Neural cell (in vitro differentiated cells): ENCODE data around the gene NMNAT3. TPM values are rescaled to one million over a fixed set of nuclear protein-coding genes. Genes with fewer than 3 reads are reported as not detected.

Experiments
- H2AFZ ChIP-seq: fragments of 200-600, 300-800 bp; sonication (generic), shearing (Covaris generic); 2 replicates; pipeline ENCODE4 v1.6.0; 2014; ENCODE audit warnings: low read depth, mild to moderate bottlenecking, antibody characterized with exemption, low read length, moderate library complexity
- H3F3A ChIP-seq: fragments of 200-600 bp; shearing (Covaris generic); 2 replicates; pipeline ENCODE4 v1.6.1; 2016; ENCODE audit warnings: mild to moderate bottlenecking, moderate library complexity, mixed read lengths, antibody characterized with exemption, low read length; ENCODE audit not compliant: insufficient read depth, poor library complexity, severe bottlenecking
- H3K27ac ChIP-seq: fragments of 200-600, 300-800 bp; sonication (generic), shearing (Covaris generic); 2 replicates; pipeline ENCODE4 v1.5.1; 2014; ENCODE audit warnings: mild to moderate bottlenecking, low read length, moderate library complexity
- H3K27me3 ChIP-seq: fragments of 300-800, 200-600 bp; sonication (generic), shearing (Covaris generic); 2 replicates; pipeline ENCODE4 v1.6.0; 2014; ENCODE audit warnings: mild to moderate bottlenecking, low read depth, low read length, moderate library complexity; ENCODE audit not compliant: insufficient read depth
- H3K36me3 ChIP-seq: fragments of 300-800, 200-600 bp; sonication (generic), shearing (Covaris generic); 2 replicates; pipeline ENCODE4 v1.5.1; 2014; ENCODE audit warnings: mild to moderate bottlenecking, antibody characterized with exemption, low read length, moderate library complexity; ENCODE audit not compliant: insufficient read depth
- H3K4me2 ChIP-seq: fragments of 300-800, 200-600 bp; sonication (generic), shearing (Covaris generic); 2 replicates; pipeline ENCODE4 v1.6.0; 2014; ENCODE audit warnings: mild to moderate bottlenecking, low read length
- H3K4me3 ChIP-seq: fragments of 300-800, 200-600 bp; sonication (generic), shearing (Covaris generic); 2 replicates; pipeline ENCODE4 v1.5.1; 2014; ENCODE audit warnings: mild to moderate bottlenecking, low read length, moderate library complexity
- H3K79me2 ChIP-seq: fragments of 200-600 bp; shearing (Covaris generic); replicated peaks from 2 replicates; pipeline ENCODE4 v1.6.0; 2014; ENCODE audit warnings: mild to moderate bottlenecking, low read length, moderate library complexity; ENCODE audit not compliant: insufficient read depth
- H3K9ac ChIP-seq: fragments of 300-800, 200-600 bp; sonication (generic), shearing (Covaris generic); 2 replicates; pipeline ENCODE4 v1.6.1; 2016; ENCODE audit warnings: mild to moderate bottlenecking, low read length, mixed read lengths
- H3K9me2 ChIP-seq: fragments of 200-600 bp; shearing (Covaris generic); 2 replicates; pipeline ENCODE4 v1.6.1; 2016; ENCODE audit warnings: mild to moderate bottlenecking, low read length, mixed read lengths; ENCODE audit not compliant: insufficient read depth
- H3K9me3 ChIP-seq: fragments of 200-600, 300-800 bp; sonication (generic), shearing (Covaris generic); 2 replicates; pipeline ENCODE4 v1.6.1; 2016; ENCODE audit warnings: mild to moderate bottlenecking, mixed run types, low read length, moderate library complexity, mixed read lengths
- H4K20me1 ChIP-seq: fragments of 200-600 bp; shearing (Covaris generic); 2 replicates; pipeline ENCODE4 v1.6.1; 2016; ENCODE audit warnings: mild to moderate bottlenecking, mixed run types; ENCODE audit not compliant: insufficient read depth
- CTCF ChIP-seq: fragments of 450-650 bp; IDR thresholded peaks from 2 replicates; pipeline ENCODE4 v1.5.1; 2014; ENCODE audit warnings: antibody characterized with exemption, mild to moderate bottlenecking, moderate library complexity; ENCODE audit not compliant: poor library complexity, severe bottlenecking
- EP300 ChIP-seq: fragments of 450-650 bp; conservative IDR thresholded peaks from 2 replicates; pipeline ENCODE4 v1.6.1; 2014; ENCODE audit warnings: antibody characterized with exemption, mild to moderate bottlenecking, moderate library complexity; ENCODE audit not compliant: poor library complexity, severe bottlenecking
- EZH2 ChIP-seq: fragments of 200-600, 300-800 bp; shearing (Covaris generic), sonication (generic); IDR thresholded peaks from 2 replicates; pipeline ENCODE4 v1.6.1; 2014; ENCODE audit warnings: antibody characterized with exemption, low read length, borderline replicate concordance, mild to moderate bottlenecking; ENCODE audit not compliant: insufficient read depth, poor library complexity, severe bottlenecking
- MXI1 ChIP-seq: fragments of 450-650 bp; conservative IDR thresholded peaks from 2 replicates; pipeline ENCODE4 v1.6.1; 2014; ENCODE audit warnings: antibody characterized with exemption, mild to moderate bottlenecking; ENCODE audit not compliant: poor library complexity, severe bottlenecking
- POLR2AphosphoS5 ChIP-seq: IDR thresholded peaks from 2 replicates; pipeline ENCODE4 v1.6.1; 2012
- RAD21 ChIP-seq: fragments of 450-650 bp; conservative IDR thresholded peaks from 2 replicates; pipeline ENCODE4 v1.6.1; 2014; ENCODE audit warnings: antibody characterized with exemption, mild to moderate bottlenecking, moderate library complexity
- REST ChIP-seq: IDR thresholded peaks from 2 replicates; pipeline ENCODE4 v1.6.1; 2012; ENCODE audit warnings: borderline replicate concordance
- SMC3 ChIP-seq: fragments of 450-650 bp; conservative IDR thresholded peaks from 2 replicates; pipeline ENCODE4 v1.6.1; 2014; ENCODE audit warnings: antibody characterized with exemption, mild to moderate bottlenecking, moderate library complexity; ENCODE audit not compliant: poor library complexity
- TAF1 ChIP-seq: IDR thresholded peaks from 2 replicates; pipeline ENCODE4 v1.6.1; 2012; ENCODE audit warnings: low read depth
- polyA plus RNA-seq: library from polyadenylated mRNA; depleted of rRNA; stranded (reverse); fragments of >200 nt; gene quantifications from 2 replicates; pipeline ENCODE4 v1.2.3, GENCODE V29; 2014

Gene NMNAT3
- polyA plus RNA-seq, 1 donor from 2014 or later: 2.3 TPM

- no peak overlapping the region for H3K27ac ChIP-seq
- H3K79me2 ChIP-seq: no peaks in the 10 kb centered on the region
- no peak overlapping the region for H3K9ac ChIP-seq
- no peaks in the 10 kb centered on the region for H4K20me1 ChIP-seq
- H3K36me3 ChIP-seq: no peaks in the 10 kb centered on the region
- TF ChIP-seq CTCF (no peak), EZH2 (no peak), TAF1 (no peak), SMC3 (no peak), EP300 (no peak), POLR2AphosphoS5 (no peak), REST (no peak), RAD21 (no peak), MXI1 (no peak)
- H3K4me2 ChIP-seq: no peak overlapping the region
- no peaks in the 10 kb centered on the region for H3K9me3 ChIP-seq
- H3K9me2 ChIP-seq: no peaks in the 10 kb centered on the region
- H3K27me3 ChIP-seq: no peaks in the 10 kb centered on the region
- H2AFZ ChIP-seq: no peak overlapping the region
- no peak overlapping the region for H3K4me3 ChIP-seq
- no peaks in the 10 kb centered on the region for H3F3A ChIP-seq
These were observed 34.8 kb downstream of the NMNAT3 start for GRCh38 chr3:139642996-139643395.

GRCh38 chr3:139640456-139640855 is 37.3 kb downstream of the NMNAT3 start:
- H3K36me3 ChIP-seq: no peaks in the 10 kb centered on the region
- no peaks in the 10 kb centered on the region for H3F3A ChIP-seq
- no peak overlapping the region for H3K9ac ChIP-seq
- no peak overlapping the region for H3K4me2 ChIP-seq
- TF ChIP-seq CTCF (no peak), EP300 (no peak), POLR2AphosphoS5 (no peak), MXI1 (no peak), SMC3 (no peak), REST (no peak), RAD21 (no peak)
- no peaks in the 10 kb centered on the region for H3K27me3 ChIP-seq
- no peak overlapping the region for H2AFZ ChIP-seq
- no peak overlapping the region for H3K4me3 ChIP-seq
- H4K20me1 ChIP-seq: no peaks in the 10 kb centered on the region
- no peaks in the 10 kb centered on the region for H3K79me2 ChIP-seq
- no peaks in the 10 kb centered on the region for H3K9me2 ChIP-seq
- no peak overlapping the region for H3K27ac ChIP-seq
- no peaks in the 10 kb centered on the region for H3K9me3 ChIP-seq
